Cerebellar nuclear complex (tissue), 1 donor: ENCODE data around the gene ELMO1.

Source experiments
- DNase-seq, 2 experiments: peaks; one replicate each; lab custom pipeline; 2025; lab: John Stamatoyannopoulos, UW

The ELMO1 gene

GRCh38 chr7:37054624-37055241 lies 393.9 kb downstream of the ELMO1 start:
- no peak for DNase-seq

- DNase-seq: no peak
These were observed 396.0 kb downstream of the ELMO1 start for GRCh38 chr7:37052705-37053104.

GRCh38 chr7:37050801-37051200 lies 397.9 kb downstream of the ELMO1 start:
- DNase-seq: no peak

GRCh38 chr7:37048674-37049073 lies 400.0 kb downstream of the ELMO1 start:
- DNase-seq: no peak

- no peak for DNase-seq
These were observed 401.4 kb downstream of the ELMO1 start for GRCh38 chr7:37047260-37047659.

- no peak for DNase-seq
These were observed 402.1 kb downstream of the ELMO1 start for GRCh38 chr7:37046531-37047079.

- no peak for DNase-seq
These were observed 402.9 kb downstream of the ELMO1 start for GRCh38 chr7:37045681-37046179.

GRCh38 chr7:37041461-37041860 lies 407.2 kb downstream of the ELMO1 start:
- no peak for DNase-seq

GRCh38 chr7:37040330-37040729 lies 408.3 kb downstream of the ELMO1 start:
- no peak for DNase-seq

- no peak for DNase-seq
These were observed 409.4 kb downstream of the ELMO1 start for GRCh38 chr7:37039131-37039749.

- DNase-seq: no peak
These were observed 410.0 kb downstream of the ELMO1 start for GRCh38 chr7:37038706-37039105.

GRCh38 chr7:37037286-37037685 lies 411.4 kb downstream of the ELMO1 start:
- DNase-seq: peak in 1 of 2 experiments; percentile 3

- DNase-seq: no peak
These were observed 413.0 kb downstream of the ELMO1 start for GRCh38 chr7:37035631-37036030.

GRCh38 chr7:37033141-37033540 lies 415.5 kb downstream of the ELMO1 start:
- no peak for DNase-seq

- DNase-seq: no peak
These were observed 416.4 kb downstream of the ELMO1 start for GRCh38 chr7:37032258-37032601.

GRCh38 chr7:37031571-37032257 lies 416.9 kb downstream of the ELMO1 start:
- peak in 1 of 2 experiments; percentile 39 for DNase-seq

- DNase-seq: no peak
These were observed 419.7 kb downstream of the ELMO1 start for GRCh38 chr7:37028909-37029440.

- DNase-seq: no peak
These were observed 420.9 kb downstream of the ELMO1 start for GRCh38 chr7:37027557-37028341.

- DNase-seq: no peak
These were observed 421.6 kb downstream of the ELMO1 start for GRCh38 chr7:37027104-37027503.

- no peak for DNase-seq
These were observed 429.7 kb downstream of the ELMO1 start for GRCh38 chr7:37018954-37019353.

- no peak for DNase-seq
These were observed 432.4 kb downstream of the ELMO1 start for GRCh38 chr7:37016064-37016878.
